ENCODE results near the gene TDRD6. TPM values are rescaled to one million over a fixed set of nuclear protein-coding genes. Genes with fewer than 3 reads are reported as not detected.
A peak's percentile ranks its signal among the peaks of the same experiment; 100 is the strongest.

TDRD6 gene
- total and polyA plus RNA-seq, 8 donors: 0.34 to 2.2 (median 1.4) TPM

DNA sequence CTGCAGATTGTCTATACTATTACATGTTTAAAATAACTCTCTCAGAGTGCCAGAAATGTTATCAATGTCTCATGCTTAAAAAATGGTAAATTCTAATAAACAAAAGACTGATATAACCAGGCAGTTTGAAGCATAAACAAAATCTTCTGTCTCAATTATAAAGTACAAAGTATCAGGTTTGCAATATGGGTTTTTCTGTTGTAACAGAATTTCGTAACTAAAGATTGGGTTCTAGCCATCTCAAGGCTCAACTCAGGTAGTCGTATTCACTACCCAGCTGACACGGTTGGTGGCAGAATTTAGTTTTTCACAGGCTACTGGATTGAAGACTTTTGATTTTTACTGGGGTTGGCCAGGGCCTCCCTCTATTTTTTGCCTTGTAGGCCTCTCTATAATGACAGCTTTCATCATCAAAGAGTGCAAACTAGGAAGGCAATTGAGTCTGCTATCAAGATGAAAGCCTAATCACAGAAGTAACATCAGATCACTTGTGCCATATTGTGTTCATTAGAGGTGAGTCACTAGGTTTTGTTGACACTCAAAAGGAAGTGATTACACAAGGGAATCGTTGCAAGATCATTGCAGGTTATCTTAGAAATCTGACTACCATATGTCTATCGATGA is 38.7 kb upstream of the TDRD6 start:
- Histone ChIP-seq H3K9me3 (no peaks in the 10 kb centered on the region), H3K36me3 (no peaks in the 10 kb centered on the region), H3K4me1 (peaks cover 0 to 13% of the 10 kb centered on the region in 2 donors), H3K27ac (no peak overlapping the region), H3K27me3 (peaks cover 0 to 35% of the 10 kb centered on the region in 2 donors), H3K4me3 (no peak overlapping the region)
- no peak for DNase-seq
- intact Hi-C loops (cut with DNase I): no loop called here
- no peak for ATAC-seq
- TF ChIP-seq CTCF (IDR thresholded peaks at IDR 0.05): no peak

DNA sequence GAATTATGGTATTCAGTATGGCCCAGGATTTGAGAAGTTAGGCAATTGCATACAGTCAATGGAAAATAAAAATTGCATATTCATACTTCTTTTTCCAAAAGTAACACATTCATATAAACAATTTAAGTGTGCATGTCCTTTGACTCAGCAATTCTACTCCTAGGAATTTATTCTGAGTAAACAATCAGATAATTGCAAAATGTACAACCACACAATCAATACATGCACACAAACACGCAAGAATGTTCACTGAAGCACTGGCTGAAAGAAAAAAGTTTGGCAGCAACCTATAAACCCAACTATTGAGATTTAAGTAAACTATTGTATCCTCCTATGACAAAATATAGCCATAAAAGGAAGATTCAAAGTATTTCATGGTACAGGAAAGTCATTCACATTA is 36.7 kb upstream of the TDRD6 start:
- DNase-seq (peak in 2 of 4 donors; percentile 23 to 38), ATAC-seq (no peak)
- Histone ChIP-seq H3K4me1 (peaks cover 0 to 16% of the 10 kb centered on the region in 2 donors), H3K36me3 (no peaks in the 10 kb centered on the region), H3K27me3 (peaks cover 0 to 41% of the 10 kb centered on the region in 2 donors), H3K4me3 (peak overlapping the region; percentile 74 to 89), H3K27ac (peak overlapping the region in 1 of 2 donors; percentile 87), H3K9me3 (no peaks in the 10 kb centered on the region)
- intact Hi-C loops (cut with DNase I): no loop called here
- no peak for TF ChIP-seq CTCF (IDR thresholded peaks at IDR 0.05)

GRCh38 chr6:46651816-46652215 is 35.9 kb upstream of the TDRD6 start:
- Histone ChIP-seq H3K4me1 (peaks cover 0 to 16% of the 10 kb centered on the region in 2 donors), H3K27me3 (peaks cover 0 to 41% of the 10 kb centered on the region in 2 donors), H3K4me3 (peak overlapping the region; percentile 74 to 89), H3K27ac (peak overlapping the region; percentile 72 to 87), H3K36me3 (no peaks in the 10 kb centered on the region), H3K9me3 (no peaks in the 10 kb centered on the region)
- DNase-seq (peak in 2 of 4 donors; percentile 20 to 21), ATAC-seq (peak; percentile 41)
- intact Hi-C loops (cut with DNase I): no loop called here
- TF ChIP-seq CTCF (IDR thresholded peaks at IDR 0.05): no peak

GRCh38 chr6:46652232-46652602 is 35.5 kb upstream of the TDRD6 start:
- intact Hi-C loops (cut with DNase I): no loop called here
- H3K27ac ChIP-seq: peak overlapping the region; percentile 72 to 87
- peaks cover 0 to 41% of the 10 kb centered on the region in 2 donors for H3K27me3 ChIP-seq

More at GRCh38 chr6:46652232-46652602, 35.5 kb upstream of the TDRD6 start:
- ATAC-seq (peak; percentile 6), DNase-seq (no peak)
- no peak for TF ChIP-seq CTCF (IDR thresholded peaks at IDR 0.05)
- no peaks in the 10 kb centered on the region for H3K9me3 ChIP-seq
- H3K4me3 ChIP-seq: peak overlapping the region; percentile 74 to 89
- H3K4me1 ChIP-seq: peaks cover 0 to 16% of the 10 kb centered on the region in 2 donors
- no peaks in the 10 kb centered on the region for H3K36me3 ChIP-seq

All from left lung (tissue), 10 donors.